Nephron (organoid): ENCODE results near the gene BAIAP2.

Source experiments
- H3K27ac Mint-ChIP-seq, 3 experiments: 2 replicates each; pipeline ENCODE4 v1.8.0; 2020; ENCODE audit warnings: mixed read lengths in 3 of 3, mild to moderate bottlenecking in 2 of 3, moderate library complexity in 1 of 3
- H3K27me3 Mint-ChIP-seq: 2 replicates; pipeline ENCODE4 v1.8.0; 2021; ENCODE audit warnings: low read depth, mild to moderate bottlenecking, moderate library complexity, mixed read lengths
- H3K36me3 Mint-ChIP-seq: 2 replicates; pipeline ENCODE4 v1.8.0; 2020; ENCODE audit warnings: low read depth, mixed read lengths
- H3K4me1 Mint-ChIP-seq: 2 replicates; pipeline ENCODE4 v1.8.0; 2020; ENCODE audit warnings: mixed read lengths
- H3K4me3 Mint-ChIP-seq, 3 experiments: 2 replicates each; pipeline ENCODE4 v1.8.0; 2020; ENCODE audit warnings: mild to moderate bottlenecking in 3 of 3, mixed read lengths in 3 of 3, moderate library complexity in 2 of 3
- H3K9me3 Mint-ChIP-seq: 2 replicates; pipeline ENCODE4 v1.8.0; 2020; ENCODE audit warnings: mixed read lengths
- TF ChIP-seq, protein P1 (sequence below), 3 experiments: fragments of 200-600 bp; sonication (generic); IDR thresholded peaks; one replicate each; pipeline ENCODE4 v1.5.0; 2021; ENCODE audit warnings: antibody characterized with exemption in 3 of 3; ENCODE audit not compliant: unreplicated experiment in 3 of 3

Gene BAIAP2, protein sequence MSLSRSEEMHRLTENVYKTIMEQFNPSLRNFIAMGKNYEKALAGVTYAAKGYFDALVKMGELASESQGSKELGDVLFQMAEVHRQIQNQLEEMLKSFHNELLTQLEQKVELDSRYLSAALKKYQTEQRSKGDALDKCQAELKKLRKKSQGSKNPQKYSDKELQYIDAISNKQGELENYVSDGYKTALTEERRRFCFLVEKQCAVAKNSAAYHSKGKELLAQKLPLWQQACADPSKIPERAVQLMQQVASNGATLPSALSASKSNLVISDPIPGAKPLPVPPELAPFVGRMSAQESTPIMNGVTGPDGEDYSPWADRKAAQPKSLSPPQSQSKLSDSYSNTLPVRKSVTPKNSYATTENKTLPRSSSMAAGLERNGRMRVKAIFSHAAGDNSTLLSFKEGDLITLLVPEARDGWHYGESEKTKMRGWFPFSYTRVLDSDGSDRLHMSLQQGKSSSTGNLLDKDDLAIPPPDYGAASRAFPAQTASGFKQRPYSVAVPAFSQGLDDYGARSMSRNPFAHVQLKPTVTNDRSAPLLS

DNA sequence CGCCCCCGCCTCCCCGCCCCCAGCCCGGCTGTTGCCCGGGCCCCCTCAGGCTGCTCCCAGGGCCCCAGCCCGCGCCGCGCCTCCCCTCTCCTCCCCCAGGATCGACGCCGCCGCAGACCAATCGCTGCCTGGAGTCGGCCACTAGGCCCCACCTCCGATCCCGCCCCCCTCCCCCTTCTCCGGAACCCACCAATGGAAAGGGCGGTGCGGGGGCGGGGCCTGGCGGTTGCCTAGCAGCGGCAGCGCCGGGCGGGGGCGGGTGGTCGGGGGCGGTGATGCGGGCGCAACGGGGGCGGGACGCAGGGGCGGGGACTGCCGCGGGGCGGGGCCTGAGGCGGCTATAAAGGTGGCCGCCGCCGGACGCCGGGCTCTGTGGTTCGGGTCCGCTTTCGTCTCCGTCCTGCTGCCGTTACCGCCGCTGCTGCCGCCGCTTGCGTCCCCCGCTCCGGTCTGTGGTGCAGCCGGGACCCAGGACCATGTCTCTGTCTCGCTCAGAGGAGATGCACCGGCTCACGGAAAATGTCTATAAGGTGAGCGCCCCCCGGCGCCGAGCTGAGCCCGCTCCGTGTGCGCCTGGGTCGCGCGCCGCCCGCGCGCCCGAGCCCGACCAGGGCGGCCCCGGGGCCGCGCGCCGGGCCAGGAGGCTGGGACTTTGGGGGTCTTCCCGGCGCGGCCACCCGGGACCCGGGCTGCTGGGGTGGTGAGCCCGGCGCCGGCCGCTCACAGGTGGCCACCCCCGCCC is at the start of gene BAIAP2:
BAIAP2 (plus strand) TSS at position 373 of the 742 bp plus-strand sequence; CDS start at position 477, 104 bp downstream.
- peaks cover 17% of the 10 kb centered on the region for H3K36me3 Mint-ChIP-seq
- H3K27ac Mint-ChIP-seq: peak within 1 kb of the TSS; percentile 60 to 93 (median 85)

DNA sequence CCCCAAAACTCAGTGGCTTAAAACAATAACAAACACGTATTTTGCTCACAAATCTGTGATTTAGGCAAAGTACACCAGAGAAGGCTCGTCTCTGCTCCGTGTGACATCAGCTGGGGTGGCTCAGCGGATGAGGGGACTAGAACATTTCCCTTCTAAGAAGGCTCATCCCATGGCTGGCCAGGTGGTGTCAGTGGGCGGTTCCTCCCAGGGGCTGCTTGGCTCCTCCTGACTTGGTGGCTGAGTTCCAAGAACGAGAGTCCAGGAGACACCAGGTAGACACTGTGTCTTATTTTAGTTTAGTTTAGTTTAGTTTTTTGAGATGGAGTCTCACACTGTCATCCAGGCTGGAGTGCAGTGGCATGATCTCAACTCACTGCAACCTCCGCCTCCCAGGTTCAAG is 48.9 kb upstream of the BAIAP2 start:
- H3K27ac Mint-ChIP-seq: no peak overlapping the region
- H3K4me3 Mint-ChIP-seq: no peak overlapping the region
- no peaks in the 10 kb centered on the region for H3K9me3 Mint-ChIP-seq
- peaks cover 37% of the 10 kb centered on the region for H3K27me3 Mint-ChIP-seq
- no peaks in the 10 kb centered on the region for H3K4me1 Mint-ChIP-seq
- no peaks in the 10 kb centered on the region for H3K36me3 Mint-ChIP-seq
- TF ChIP-seq, protein P1, sequence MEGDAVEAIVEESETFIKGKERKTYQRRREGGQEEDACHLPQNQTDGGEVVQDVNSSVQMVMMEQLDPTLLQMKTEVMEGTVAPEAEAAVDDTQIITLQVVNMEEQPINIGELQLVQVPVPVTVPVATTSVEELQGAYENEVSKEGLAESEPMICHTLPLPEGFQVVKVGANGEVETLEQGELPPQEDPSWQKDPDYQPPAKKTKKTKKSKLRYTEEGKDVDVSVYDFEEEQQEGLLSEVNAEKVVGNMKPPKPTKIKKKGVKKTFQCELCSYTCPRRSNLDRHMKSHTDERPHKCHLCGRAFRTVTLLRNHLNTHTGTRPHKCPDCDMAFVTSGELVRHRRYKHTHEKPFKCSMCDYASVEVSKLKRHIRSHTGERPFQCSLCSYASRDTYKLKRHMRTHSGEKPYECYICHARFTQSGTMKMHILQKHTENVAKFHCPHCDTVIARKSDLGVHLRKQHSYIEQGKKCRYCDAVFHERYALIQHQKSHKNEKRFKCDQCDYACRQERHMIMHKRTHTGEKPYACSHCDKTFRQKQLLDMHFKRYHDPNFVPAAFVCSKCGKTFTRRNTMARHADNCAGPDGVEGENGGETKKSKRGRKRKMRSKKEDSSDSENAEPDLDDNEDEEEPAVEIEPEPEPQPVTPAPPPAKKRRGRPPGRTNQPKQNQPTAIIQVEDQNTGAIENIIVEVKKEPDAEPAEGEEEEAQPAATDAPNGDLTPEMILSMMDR (IDR thresholded peaks at IDR 0.05; ENCODE audit: unreplicated experiment in 3 of 3): no peak

More for the DNA sequence above, at the start of gene BAIAP2:
- H3K9me3 Mint-ChIP-seq: no peaks in the 10 kb centered on the region
- peaks cover 12% of the 10 kb centered on the region for H3K27me3 Mint-ChIP-seq
- TF ChIP-seq, protein P1 (IDR thresholded peaks at IDR 0.05; ENCODE audit: unreplicated experiment in 3 of 3): no peak
- H3K4me3 Mint-ChIP-seq: peak within 1 kb of the TSS; percentile 95 to 97 (median 96)
- peaks cover 62% of the 10 kb centered on the region for H3K4me1 Mint-ChIP-seq

DNA sequence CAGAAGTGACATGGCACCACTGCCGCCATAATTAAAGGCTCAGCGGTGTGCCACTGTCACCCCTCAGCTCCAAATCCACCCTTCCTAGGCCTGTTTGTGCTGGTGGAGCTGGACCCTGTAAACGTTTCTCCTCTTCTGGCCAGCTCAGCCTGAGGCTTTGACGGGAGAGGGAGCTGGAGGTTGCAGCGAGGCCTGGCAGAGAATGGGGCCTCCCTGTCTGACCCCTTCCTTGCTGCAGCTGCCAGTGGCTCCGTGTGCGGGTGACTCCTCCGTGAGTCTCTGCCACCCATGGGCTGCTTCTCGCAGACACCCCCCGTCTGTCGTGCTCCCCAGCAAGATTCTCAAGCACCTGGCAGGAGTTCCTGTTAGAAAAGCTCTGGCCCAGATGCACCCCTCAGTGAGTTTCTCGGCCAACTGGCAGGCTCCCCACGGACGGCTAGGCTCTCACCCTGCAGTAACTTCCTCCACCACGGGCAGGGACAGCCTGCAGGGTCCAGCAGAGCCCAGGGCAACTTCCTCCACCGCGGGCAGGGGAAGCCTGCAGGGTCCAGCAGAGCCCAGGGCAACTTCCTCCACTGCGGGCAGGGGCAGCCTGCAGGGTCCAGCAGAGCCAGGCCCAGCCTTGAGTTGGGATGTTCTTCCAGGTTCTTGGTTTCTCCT is 48.0 kb upstream of the BAIAP2 start:
- TF ChIP-seq, protein P1 (IDR thresholded peaks at IDR 0.05; ENCODE audit: unreplicated experiment in 3 of 3): no peak

DNA sequence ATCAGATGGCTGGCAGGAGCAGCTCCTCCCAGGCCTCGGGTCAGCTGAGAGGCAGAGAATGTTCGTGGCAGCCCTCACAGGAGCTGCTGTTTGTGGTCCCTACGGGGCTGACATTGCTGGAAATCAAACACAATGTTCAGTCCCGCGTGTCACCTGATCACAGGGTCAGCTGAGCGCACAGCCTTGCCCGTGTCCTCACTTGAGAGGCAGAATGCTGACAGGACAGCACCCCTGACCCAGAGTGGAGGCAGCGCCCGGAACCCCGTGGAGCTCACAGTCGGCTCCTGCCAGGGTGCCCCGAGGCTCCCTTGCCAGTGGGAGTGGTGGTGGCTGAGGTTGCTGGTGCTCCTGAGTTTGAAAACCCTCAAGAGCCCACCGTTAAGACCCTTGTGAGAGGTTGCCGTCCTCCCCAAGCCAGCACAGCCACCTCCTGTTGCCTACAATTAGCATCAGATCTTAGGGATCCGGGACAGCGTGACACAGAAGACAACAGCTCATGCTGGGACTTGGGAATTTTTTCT is 47.0 kb upstream of the BAIAP2 start:
- Mint-ChIP-seq H3K36me3 (no peaks in the 10 kb centered on the region), H3K9me3 (no peaks in the 10 kb centered on the region), H3K27ac (no peak overlapping the region), H3K4me3 (no peak overlapping the region), H3K27me3 (peaks cover 31% of the 10 kb centered on the region), H3K4me1 (peaks cover 5% of the 10 kb centered on the region)
- TF ChIP-seq, protein P1 (IDR thresholded peaks at IDR 0.05; ENCODE audit: unreplicated experiment in 3 of 3): no peak

More for the DNA sequence above, 48.0 kb upstream of the BAIAP2 start:
- no peak overlapping the region for H3K27ac Mint-ChIP-seq
- peaks cover 37% of the 10 kb centered on the region for H3K27me3 Mint-ChIP-seq
- H3K4me3 Mint-ChIP-seq: no peak overlapping the region
- H3K9me3 Mint-ChIP-seq: no peaks in the 10 kb centered on the region
- H3K4me1 Mint-ChIP-seq: no peaks in the 10 kb centered on the region
- no peaks in the 10 kb centered on the region for H3K36me3 Mint-ChIP-seq

DNA sequence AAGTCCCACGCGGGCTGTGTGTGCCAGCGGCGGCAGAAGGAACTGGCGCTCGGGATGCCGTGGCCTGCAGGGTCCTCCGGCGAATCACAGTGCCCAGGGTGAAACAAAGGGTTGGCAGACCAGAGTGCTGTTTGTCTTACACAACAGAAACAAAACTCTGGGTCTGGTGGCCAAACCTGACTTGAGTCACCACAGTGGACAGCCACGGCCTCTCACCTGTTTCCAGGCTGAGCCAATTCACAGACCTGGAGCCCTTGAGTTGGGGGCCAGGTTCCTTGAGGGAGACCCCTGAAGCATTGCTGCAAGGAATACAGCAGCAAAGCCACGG is 45.4 kb upstream of the BAIAP2 start:
- Mint-ChIP-seq H3K27me3 (peaks cover 24% of the 10 kb centered on the region), H3K4me3 (peak overlapping the region; percentile 83 to 91 (median 88)), H3K36me3 (no peaks in the 10 kb centered on the region), H3K4me1 (peaks cover 7% of the 10 kb centered on the region), H3K9me3 (no peaks in the 10 kb centered on the region), H3K27ac (no peak overlapping the region)
- TF ChIP-seq, protein P1 (IDR thresholded peaks at IDR 0.05; ENCODE audit: unreplicated experiment in 3 of 3): no peak
